ENCODE results near the gene SMYD3. TPM values are rescaled to one million over a fixed set of nuclear protein-coding genes. Genes with fewer than 3 reads are reported as not detected.

SMYD3 gene
- total and polyA plus RNA-seq, 2 of the 13 experiments (the other 11 are each of a cell fraction or from before 2014, with no cell fraction given): 27.7 to 35.8 TPM

GRCh38 chr1:246176126-246177024 lies 330.7 kb downstream of the SMYD3 start (continued):
- TF ChIP-seq ZNF75D (CRISPR knock-in tag; IDR thresholded peaks at IDR 0.05; ENCODE audit: borderline replicate concordance) (no peak), SMAD3 (CRISPR knock-in tag; IDR thresholded peaks at IDR 0.05) (peak; percentile 74; the same call in 1 of the 2 replicates), KLF16 (CRISPR knock-in tag; IDR thresholded peaks at IDR 0.05) (0 out of 4 replicates have a peak, but pooled peaks of 1 of the 2 experiments have one; percentile 21), KDM6A (CRISPR knock-in tag; IDR thresholded peaks at IDR 0.05; ENCODE audit: low read depth) (peak; percentile 72), NONO (IDR thresholded peaks at IDR 0.05) (no peak), NONO (CRISPR knock-in tag; conservative IDR thresholded peaks at IDR 0.05) (peak; percentile 82; the same call in 1 of the 2 replicates), ASH2L (IDR thresholded peaks at IDR 0.05; ENCODE audit: insufficient read length, low read depth, low read length) (peak; percentile 30), FOXK1 (CRISPR knock-in tag; IDR thresholded peaks at IDR 0.05; ENCODE audit: borderline replicate concordance, low read depth) (peak; percentile 83), ADNP (CRISPR knock-in tag; IDR thresholded peaks at IDR 0.05) (0 out of 2 replicates have a peak, but pooled peaks have one; percentile 31)
- TF ChIP-seq, protein P1, sequence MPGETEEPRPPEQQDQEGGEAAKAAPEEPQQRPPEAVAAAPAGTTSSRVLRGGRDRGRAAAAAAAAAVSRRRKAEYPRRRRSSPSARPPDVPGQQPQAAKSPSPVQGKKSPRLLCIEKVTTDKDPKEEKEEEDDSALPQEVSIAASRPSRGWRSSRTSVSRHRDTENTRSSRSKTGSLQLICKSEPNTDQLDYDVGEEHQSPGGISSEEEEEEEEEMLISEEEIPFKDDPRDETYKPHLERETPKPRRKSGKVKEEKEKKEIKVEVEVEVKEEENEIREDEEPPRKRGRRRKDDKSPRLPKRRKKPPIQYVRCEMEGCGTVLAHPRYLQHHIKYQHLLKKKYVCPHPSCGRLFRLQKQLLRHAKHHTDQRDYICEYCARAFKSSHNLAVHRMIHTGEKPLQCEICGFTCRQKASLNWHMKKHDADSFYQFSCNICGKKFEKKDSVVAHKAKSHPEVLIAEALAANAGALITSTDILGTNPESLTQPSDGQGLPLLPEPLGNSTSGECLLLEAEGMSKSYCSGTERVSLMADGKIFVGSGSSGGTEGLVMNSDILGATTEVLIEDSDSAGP (CRISPR knock-in tag; IDR thresholded peaks at IDR 0.05; ENCODE audit: borderline replicate concordance): peak; percentile 66; the same call in 1 of the 2 replicates
- TF ChIP-seq, protein P2, sequence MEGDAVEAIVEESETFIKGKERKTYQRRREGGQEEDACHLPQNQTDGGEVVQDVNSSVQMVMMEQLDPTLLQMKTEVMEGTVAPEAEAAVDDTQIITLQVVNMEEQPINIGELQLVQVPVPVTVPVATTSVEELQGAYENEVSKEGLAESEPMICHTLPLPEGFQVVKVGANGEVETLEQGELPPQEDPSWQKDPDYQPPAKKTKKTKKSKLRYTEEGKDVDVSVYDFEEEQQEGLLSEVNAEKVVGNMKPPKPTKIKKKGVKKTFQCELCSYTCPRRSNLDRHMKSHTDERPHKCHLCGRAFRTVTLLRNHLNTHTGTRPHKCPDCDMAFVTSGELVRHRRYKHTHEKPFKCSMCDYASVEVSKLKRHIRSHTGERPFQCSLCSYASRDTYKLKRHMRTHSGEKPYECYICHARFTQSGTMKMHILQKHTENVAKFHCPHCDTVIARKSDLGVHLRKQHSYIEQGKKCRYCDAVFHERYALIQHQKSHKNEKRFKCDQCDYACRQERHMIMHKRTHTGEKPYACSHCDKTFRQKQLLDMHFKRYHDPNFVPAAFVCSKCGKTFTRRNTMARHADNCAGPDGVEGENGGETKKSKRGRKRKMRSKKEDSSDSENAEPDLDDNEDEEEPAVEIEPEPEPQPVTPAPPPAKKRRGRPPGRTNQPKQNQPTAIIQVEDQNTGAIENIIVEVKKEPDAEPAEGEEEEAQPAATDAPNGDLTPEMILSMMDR (CRISPR knock-in tag; IDR thresholded peaks at IDR 0.05): peak; percentile 30; the same call in 1 of the 2 replicates
- TF ChIP-seq, protein P3, sequence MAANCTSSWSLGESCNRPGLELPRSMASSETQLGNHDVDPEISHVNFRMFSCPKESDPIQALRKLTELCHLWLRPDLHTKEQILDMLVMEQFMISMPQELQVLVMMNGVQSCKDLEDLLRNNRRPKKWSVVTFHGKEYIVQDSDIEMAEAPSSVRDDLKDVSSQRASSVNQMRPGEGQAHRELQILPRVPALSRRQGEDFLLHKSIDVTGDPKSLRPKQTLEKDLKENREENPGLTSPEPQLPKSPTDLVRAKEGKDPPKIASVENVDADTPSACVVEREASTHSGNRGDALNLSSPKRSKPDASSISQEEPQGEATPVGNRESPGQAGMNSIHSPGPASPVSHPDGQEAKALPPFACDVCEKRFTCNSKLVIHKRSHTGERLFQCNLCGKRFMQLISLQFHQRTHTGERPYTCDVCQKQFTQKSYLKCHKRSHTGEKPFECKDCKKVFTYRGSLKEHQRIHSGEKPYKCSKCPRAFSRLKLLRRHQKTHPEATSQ (CRISPR knock-in tag; IDR thresholded peaks at IDR 0.05; ENCODE audit: borderline replicate concordance): peak; percentile 30; the same call in 1 of the 2 replicates
- TF ChIP-seq, protein P4, sequence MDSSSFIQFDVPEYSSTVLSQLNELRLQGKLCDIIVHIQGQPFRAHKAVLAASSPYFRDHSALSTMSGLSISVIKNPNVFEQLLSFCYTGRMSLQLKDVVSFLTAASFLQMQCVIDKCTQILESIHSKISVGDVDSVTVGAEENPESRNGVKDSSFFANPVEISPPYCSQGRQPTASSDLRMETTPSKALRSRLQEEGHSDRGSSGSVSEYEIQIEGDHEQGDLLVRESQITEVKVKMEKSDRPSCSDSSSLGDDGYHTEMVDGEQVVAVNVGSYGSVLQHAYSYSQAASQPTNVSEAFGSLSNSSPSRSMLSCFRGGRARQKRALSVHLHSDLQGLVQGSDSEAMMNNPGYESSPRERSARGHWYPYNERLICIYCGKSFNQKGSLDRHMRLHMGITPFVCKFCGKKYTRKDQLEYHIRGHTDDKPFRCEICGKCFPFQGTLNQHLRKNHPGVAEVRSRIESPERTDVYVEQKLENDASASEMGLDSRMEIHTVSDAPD (CRISPR knock-in tag; IDR thresholded peaks at IDR 0.05): peak; percentile 83
